ENCODE measurements around the gene LRRC25. TPM values are rescaled to one million over a fixed set of nuclear protein-coding genes. Genes with fewer than 3 reads are reported as not detected.

The LRRC25 gene
- total and polyA plus RNA-seq, 11 donors: 0.83 to 33.0 (median 2.8) TPM

- intact Hi-C loops (cut with DNase I): loop anchor here in 3 of 10 donors (5.0 to 10.0 kb wide), 5 partner anchors 131 to 401 kb away; partner anchors contain the start of genes JUND (in 1 of the 3) and RAB3A (in 1 of the 3)
- peak overlapping the region in 11 of 12 donors; percentile 3 to 81 (median 40) for H3K4me3 ChIP-seq
- peaks cover 8 to 57% (median 43%) of the 10 kb centered on the region in 12 donors for H3K4me1 ChIP-seq
- ATAC-seq (peak; percentile 33 to 65 (median 50)), DNase-seq (peak; percentile 84 to 91 (median 90))
- peak overlapping the region; percentile 89 to 100 (median 95) for H3K27ac ChIP-seq
- H3K27me3 ChIP-seq: peaks cover 0 to 22% (median 0%) of the 10 kb centered on the region in 9 donors
- H3K9me3 ChIP-seq: no peaks in the 10 kb centered on the region
- no peaks in the 10 kb centered on the region for H3K36me3 ChIP-seq
- TF ChIP-seq, protein P1, sequence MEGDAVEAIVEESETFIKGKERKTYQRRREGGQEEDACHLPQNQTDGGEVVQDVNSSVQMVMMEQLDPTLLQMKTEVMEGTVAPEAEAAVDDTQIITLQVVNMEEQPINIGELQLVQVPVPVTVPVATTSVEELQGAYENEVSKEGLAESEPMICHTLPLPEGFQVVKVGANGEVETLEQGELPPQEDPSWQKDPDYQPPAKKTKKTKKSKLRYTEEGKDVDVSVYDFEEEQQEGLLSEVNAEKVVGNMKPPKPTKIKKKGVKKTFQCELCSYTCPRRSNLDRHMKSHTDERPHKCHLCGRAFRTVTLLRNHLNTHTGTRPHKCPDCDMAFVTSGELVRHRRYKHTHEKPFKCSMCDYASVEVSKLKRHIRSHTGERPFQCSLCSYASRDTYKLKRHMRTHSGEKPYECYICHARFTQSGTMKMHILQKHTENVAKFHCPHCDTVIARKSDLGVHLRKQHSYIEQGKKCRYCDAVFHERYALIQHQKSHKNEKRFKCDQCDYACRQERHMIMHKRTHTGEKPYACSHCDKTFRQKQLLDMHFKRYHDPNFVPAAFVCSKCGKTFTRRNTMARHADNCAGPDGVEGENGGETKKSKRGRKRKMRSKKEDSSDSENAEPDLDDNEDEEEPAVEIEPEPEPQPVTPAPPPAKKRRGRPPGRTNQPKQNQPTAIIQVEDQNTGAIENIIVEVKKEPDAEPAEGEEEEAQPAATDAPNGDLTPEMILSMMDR (IDR thresholded peaks at IDR 0.05): peak in 1 of 12 donors; percentile 19
- peak in 1 of 2 donors; percentile 67 for TF ChIP-seq POLR2A (IDR thresholded peaks at IDR 0.05)
- 28 to 44% (median 43%) methylated on average over 25 of the region's 25 CpGs for WGBS, 4 donors
Observed at GRCh38 chr19:18415178-18415867, 17.9 kb upstream of the LRRC25 start.

GRCh38 chr19:18414504-18415177, 17.2 kb upstream of the LRRC25 start:
- intact Hi-C loops (cut with DNase I): loop anchor here in 8 of 10 donors (5.0 to 10.0 kb wide), 7 partner anchors 67 to 400 kb away; partner anchors contain the start of genes JUND (in 1 of the 8) and RAB3A (in 1 of the 8)
- TF ChIP-seq, protein P1 (IDR thresholded peaks at IDR 0.05): no peak
- no peak for TF ChIP-seq POLR2A (IDR thresholded peaks at IDR 0.05)
- WGBS, 4 donors: 16 to 29% (median 21%) methylated on average over 10 to 11 of the region's 11 CpGs
- Histone ChIP-seq H3K27me3 (peaks cover 0 to 22% (median 0%) of the 10 kb centered on the region in 9 donors), H3K4me3 (peak overlapping the region in 11 of 12 donors; percentile 3 to 81 (median 40)), H3K36me3 (no peaks in the 10 kb centered on the region), H3K9me3 (no peaks in the 10 kb centered on the region), H3K4me1 (peaks cover 8 to 54% (median 43%) of the 10 kb centered on the region in 12 donors), H3K27ac (peak overlapping the region; percentile 89 to 100 (median 95))
- DNase-seq: peak in 4 of 5 donors; percentile 33 to 44 (median 42)
- ATAC-seq: no peak

DNA sequence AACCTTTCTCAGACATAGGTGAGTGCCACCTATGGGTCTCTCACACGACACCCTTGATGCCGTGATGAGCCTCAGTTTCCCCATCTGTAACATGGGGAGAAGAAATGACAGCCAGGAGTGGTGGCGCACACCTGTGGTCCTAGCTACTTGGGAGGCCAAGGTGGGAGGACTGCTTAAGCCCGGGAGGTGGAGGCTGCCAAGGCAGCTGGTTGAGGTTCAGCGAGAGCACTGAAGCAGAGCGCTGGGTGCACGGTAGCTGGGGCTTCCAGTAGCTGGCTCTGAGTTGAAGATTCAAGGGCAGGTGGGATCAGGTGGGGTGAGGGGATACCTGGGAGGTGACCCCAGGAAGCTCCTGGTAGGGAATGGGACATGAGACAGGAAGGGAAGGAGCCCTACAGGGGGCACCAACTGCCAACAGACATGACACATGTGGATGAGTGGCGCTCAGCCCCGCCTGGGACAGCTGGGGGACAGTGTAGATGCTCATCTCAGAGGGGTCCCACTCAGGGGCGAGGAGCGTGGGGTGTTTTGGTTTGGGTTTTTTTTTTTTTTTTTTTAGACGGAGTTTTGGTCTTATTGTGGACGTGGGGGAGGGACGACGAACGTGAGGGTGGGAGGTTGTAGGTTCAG, 15.3 kb upstream of the LRRC25 start:
- Histone ChIP-seq H3K9me3 (no peaks in the 10 kb centered on the region), H3K27me3 (peaks cover 0 to 16% (median 0%) of the 10 kb centered on the region in 9 donors), H3K36me3 (no peaks in the 10 kb centered on the region), H3K4me1 (peaks cover 5 to 41% (median 32%) of the 10 kb centered on the region in 12 donors), H3K27ac (no peak overlapping the region), H3K4me3 (no peak overlapping the region)
- DNase-seq (no peak), ATAC-seq (no peak)
- no peak for TF ChIP-seq POLR2A (IDR thresholded peaks at IDR 0.05)
- TF ChIP-seq, protein P1 (IDR thresholded peaks at IDR 0.05): no peak
- WGBS, 4 donors: 77 to 83% (median 80%) methylated on average over 16 of the region's 16 CpGs
- intact Hi-C loops (cut with DNase I): loop anchor here in 9 of 10 donors (2.0 to 10.0 kb wide), 7 partner anchors 64 to 398 kb away; partner anchors contain the start of genes JUND (in 1 of the 9) and RAB3A (in 1 of the 9)

All from heart left ventricle (tissue), 16 donors.